ENCODE results near the gene RASGEF1C. TPM values are rescaled to one million over a fixed set of nuclear protein-coding genes. Genes with fewer than 3 reads are reported as not detected.
A peak's percentile ranks its signal among the peaks of the same experiment; 100 is the strongest.

RASGEF1C gene
- total RNA-seq, 6 experiments from 2014 or later, result 0.64 TPM; not detected in 5

GRCh38 chr5:180078348-180078747 lies 130.7 kb downstream of the RASGEF1C start:
- intact Hi-C loops (cut with DNase I), result no loop called here
- 83% methylated on average over 9 of the region's 9 CpGs for WGBS (ENCODE audit: insufficient coverage, low coverage, low lambda C conversion rate, missing lambda C conversion rate)
- H3K4me1 ChIP-seq, result peaks cover 0 to 37% (median 11%) of the 10 kb centered on the region in 4 donors

GRCh38 chr5:180077594-180078284 lies 131.3 kb downstream of the RASGEF1C start:
- no peaks in the 10 kb centered on the region for H3K27me3 ChIP-seq
- H3K4me3 ChIP-seq, result no peak overlapping the region
- H3K36me3 ChIP-seq, result no peaks in the 10 kb centered on the region
- H3K27ac ChIP-seq, result peak overlapping the region in 2 of 3 donors; percentile 74 to 89
- intact Hi-C loops (cut with DNase I), result no loop called here
- 41% methylated on average over 9 of the region's 9 CpGs for WGBS (ENCODE audit: insufficient coverage, low coverage, low lambda C conversion rate, missing lambda C conversion rate)
- DNase-seq (peak in 1 of 3 donors; percentile 86), ATAC-seq (peak; percentile 48 to 83 (median 78))
- no peak for TF ChIP-seq CTCF (IDR thresholded peaks at IDR 0.05)
- TF ChIP-seq POLR2A (IDR thresholded peaks at IDR 0.05), result no peak
- H3K4me1 ChIP-seq, result peaks cover 0 to 37% (median 11%) of the 10 kb centered on the region in 4 donors
- no peaks in the 10 kb centered on the region for H3K9me3 ChIP-seq

More at GRCh38 chr5:180078348-180078747, 130.7 kb downstream of the RASGEF1C start:
- H3K4me3 ChIP-seq, result no peak overlapping the region
- no peaks in the 10 kb centered on the region for H3K27me3 ChIP-seq
- TF ChIP-seq POLR2A (IDR thresholded peaks at IDR 0.05) (no peak), CTCF (IDR thresholded peaks at IDR 0.05) (no peak)
- DNase-seq (no peak), ATAC-seq (no peak)
- no peaks in the 10 kb centered on the region for H3K36me3 ChIP-seq
- H3K27ac ChIP-seq, result peak overlapping the region in 2 of 3 donors; percentile 74 to 89
- no peaks in the 10 kb centered on the region for H3K9me3 ChIP-seq

- DNase-seq (no peak), ATAC-seq (peak in 3 of 4 donors; percentile 5 to 36 (median 26))
- Histone ChIP-seq H3K4me1 (peaks cover 0 to 37% (median 13%) of the 10 kb centered on the region in 4 donors), H3K9me3 (no peaks in the 10 kb centered on the region), H3K4me3 (no peak overlapping the region), H3K27ac (peak overlapping the region in 2 of 3 donors; percentile 55 to 89), H3K36me3 (no peaks in the 10 kb centered on the region), H3K27me3 (no peaks in the 10 kb centered on the region)
- 44% methylated on average over 1 of the region's 1 CpG for WGBS (ENCODE audit: insufficient coverage, low coverage, low lambda C conversion rate, missing lambda C conversion rate)
- TF ChIP-seq CTCF (IDR thresholded peaks at IDR 0.05), result no peak
- intact Hi-C loops (cut with DNase I), result no loop called here
Observed at GRCh38 chr5:180075703-180076102, 133.3 kb downstream of the RASGEF1C start.

GRCh38 chr5:180074462-180074861 lies 134.5 kb downstream of the RASGEF1C start:
- Histone ChIP-seq H3K4me1 (peaks cover 0 to 46% (median 15%) of the 10 kb centered on the region in 4 donors), H3K27ac (no peak overlapping the region), H3K36me3 (no peaks in the 10 kb centered on the region), H3K4me3 (no peak overlapping the region), H3K9me3 (no peaks in the 10 kb centered on the region), H3K27me3 (no peaks in the 10 kb centered on the region)
- intact Hi-C loops (cut with DNase I), result no loop called here
- DNase-seq (no peak), ATAC-seq (no peak)
- WGBS (ENCODE audit: insufficient coverage, low coverage, low lambda C conversion rate, missing lambda C conversion rate), result 79% methylated on average over 4 of the region's 4 CpGs
- no peak for TF ChIP-seq POLR2A (IDR thresholded peaks at IDR 0.05)
- TF ChIP-seq CTCF (IDR thresholded peaks at IDR 0.05), result no peak
